ENCODE data around the gene KRTAP1-3. TPM values are rescaled to one million over a fixed set of nuclear protein-coding genes. Genes with fewer than 3 reads are reported as not detected.
A peak's percentile ranks its signal among the peaks of the same experiment; 100 is the strongest.

Gene KRTAP1-3
- total RNA-seq, 1 experiment from 2014 or later, result not detected

GRCh38 chr17:41016578-41017215 is 18.0 kb downstream of the KRTAP1-3 start:
- Histone ChIP-seq H3K27me3 (replicated peaks; ENCODE audit: control insufficient read depth, insufficient read depth, low read length) (no peaks in the 10 kb centered on the region), H3K9me3 (peaks cover 2% of the 10 kb centered on the region; the same call in 1 of the 2 replicates), H3K4me3 (ENCODE audit: low read depth, low read length) (no peak overlapping the region), H3K4me1 (peaks cover 36% of the 10 kb centered on the region), H3K36me3 (ENCODE audit: control insufficient read depth, insufficient read depth, low read length) (no peaks in the 10 kb centered on the region)
- Mint-ChIP-seq H3K4me3 (ENCODE audit: unreplicated experiment) (no peak overlapping the region), H3K27ac (ENCODE audit: unreplicated experiment) (peak overlapping the region; percentile 48), H3K4me1 (ENCODE audit: low read depth, unreplicated experiment) (peaks cover 23% of the 10 kb centered on the region), H3K36me3 (ENCODE audit: insufficient read depth, unreplicated experiment) (no peaks in the 10 kb centered on the region), H3K27me3 (ENCODE audit: insufficient read depth, unreplicated experiment) (no peaks in the 10 kb centered on the region), H3K9me3 (ENCODE audit: unreplicated experiment) (peaks cover 25% of the 10 kb centered on the region)
- DNase-seq, result no peak
- ChIA-PET POLR2A (no interaction called here), CTCF (no interaction called here)
- TF ChIP-seq, protein P1, sequence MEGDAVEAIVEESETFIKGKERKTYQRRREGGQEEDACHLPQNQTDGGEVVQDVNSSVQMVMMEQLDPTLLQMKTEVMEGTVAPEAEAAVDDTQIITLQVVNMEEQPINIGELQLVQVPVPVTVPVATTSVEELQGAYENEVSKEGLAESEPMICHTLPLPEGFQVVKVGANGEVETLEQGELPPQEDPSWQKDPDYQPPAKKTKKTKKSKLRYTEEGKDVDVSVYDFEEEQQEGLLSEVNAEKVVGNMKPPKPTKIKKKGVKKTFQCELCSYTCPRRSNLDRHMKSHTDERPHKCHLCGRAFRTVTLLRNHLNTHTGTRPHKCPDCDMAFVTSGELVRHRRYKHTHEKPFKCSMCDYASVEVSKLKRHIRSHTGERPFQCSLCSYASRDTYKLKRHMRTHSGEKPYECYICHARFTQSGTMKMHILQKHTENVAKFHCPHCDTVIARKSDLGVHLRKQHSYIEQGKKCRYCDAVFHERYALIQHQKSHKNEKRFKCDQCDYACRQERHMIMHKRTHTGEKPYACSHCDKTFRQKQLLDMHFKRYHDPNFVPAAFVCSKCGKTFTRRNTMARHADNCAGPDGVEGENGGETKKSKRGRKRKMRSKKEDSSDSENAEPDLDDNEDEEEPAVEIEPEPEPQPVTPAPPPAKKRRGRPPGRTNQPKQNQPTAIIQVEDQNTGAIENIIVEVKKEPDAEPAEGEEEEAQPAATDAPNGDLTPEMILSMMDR (IDR thresholded peaks at IDR 0.05; ENCODE audit: insufficient read depth in 1 of 2, low read depth in 1 of 2, low read length in 1 of 2, severe bottlenecking in 1 of 2, unreplicated experiment in 1 of 2), result no peak
- intact Hi-C loops (cut with micrococcal nuclease; ENCODE audit: unreplicated experiment), result no loop called here
- no TSS peak for BruUV-seq (replicated peaks)

- POLR2A ChIA-PET, result no interaction called here
- H3K27ac Mint-ChIP-seq (ENCODE audit: unreplicated experiment), result peak overlapping the region; percentile 31
- TF ChIP-seq, protein P1 (IDR thresholded peaks at IDR 0.05; ENCODE audit: insufficient read depth in 1 of 2, low read depth in 1 of 2, low read length in 1 of 2, severe bottlenecking in 1 of 2, unreplicated experiment in 1 of 2), result no peak
- no peak for DNase-seq
- intact Hi-C loops (cut with micrococcal nuclease; ENCODE audit: unreplicated experiment), result no loop called here
- BruUV-seq (replicated peaks), result no TSS peak
- no peaks in the 10 kb centered on the region for H3K27me3 ChIP-seq (replicated peaks; ENCODE audit: control insufficient read depth, insufficient read depth, low read length)
- no peaks in the 10 kb centered on the region for H3K27me3 Mint-ChIP-seq (ENCODE audit: insufficient read depth, unreplicated experiment)
- H3K36me3 Mint-ChIP-seq (ENCODE audit: insufficient read depth, unreplicated experiment), result no peaks in the 10 kb centered on the region
- H3K9me3 ChIP-seq, result peaks cover 6% of the 10 kb centered on the region; the same call in 1 of the 2 replicates
- H3K9me3 Mint-ChIP-seq (ENCODE audit: unreplicated experiment), result peaks cover 37% of the 10 kb centered on the region
- H3K36me3 ChIP-seq (ENCODE audit: control insufficient read depth, insufficient read depth, low read length), result no peaks in the 10 kb centered on the region
- CTCF ChIA-PET, result no interaction called here
- no peak overlapping the region for H3K4me3 ChIP-seq (ENCODE audit: low read depth, low read length)
- H3K4me3 Mint-ChIP-seq (ENCODE audit: unreplicated experiment), result no peak overlapping the region
- peaks cover 33% of the 10 kb centered on the region for H3K4me1 Mint-ChIP-seq (ENCODE audit: low read depth, unreplicated experiment)
- H3K4me1 ChIP-seq, result peaks cover 46% of the 10 kb centered on the region
Measured at GRCh38 chr17:41015454-41015853, 19.2 kb downstream of the KRTAP1-3 start.

GRCh38 chr17:41013606-41014005 is 21.1 kb downstream of the KRTAP1-3 start:
- H3K36me3 Mint-ChIP-seq (ENCODE audit: insufficient read depth, unreplicated experiment), result peaks cover 10% of the 10 kb centered on the region

More at GRCh38 chr17:41013606-41014005, 21.1 kb downstream of the KRTAP1-3 start:
- Mint-ChIP-seq H3K4me3 (ENCODE audit: unreplicated experiment) (no peak overlapping the region), H3K9me3 (ENCODE audit: unreplicated experiment) (peaks cover 37% of the 10 kb centered on the region), H3K4me1 (ENCODE audit: low read depth, unreplicated experiment) (peaks cover 50% of the 10 kb centered on the region), H3K27ac (ENCODE audit: unreplicated experiment) (no peak overlapping the region), H3K27me3 (ENCODE audit: insufficient read depth, unreplicated experiment) (no peaks in the 10 kb centered on the region)
- Histone ChIP-seq H3K4me3 (ENCODE audit: low read depth, low read length) (no peak overlapping the region), H3K9me3 (peaks cover 6% of the 10 kb centered on the region; the same call in 1 of the 2 replicates), H3K4me1 (peaks cover 57% of the 10 kb centered on the region), H3K27me3 (replicated peaks; ENCODE audit: control insufficient read depth, insufficient read depth, low read length) (no peaks in the 10 kb centered on the region), H3K36me3 (ENCODE audit: control insufficient read depth, insufficient read depth, low read length) (no peaks in the 10 kb centered on the region)
- intact Hi-C loops (cut with micrococcal nuclease; ENCODE audit: unreplicated experiment), result no loop called here
- ChIA-PET POLR2A (no interaction called here), CTCF (no interaction called here)
- TF ChIP-seq, protein P1 (IDR thresholded peaks at IDR 0.05; ENCODE audit: insufficient read depth in 1 of 2, low read depth in 1 of 2, low read length in 1 of 2, severe bottlenecking in 1 of 2, unreplicated experiment in 1 of 2), result no peak
- no peak for DNase-seq
- no TSS peak for BruUV-seq (replicated peaks)
